ENCODE results near the gene MARVELD1. TPM values are rescaled to one million over a fixed set of nuclear protein-coding genes. Genes with fewer than 3 reads are reported as not detected.

MARVELD1 gene
- total and polyA plus RNA-seq, 2 of the 13 experiments (the other 11 are each of a cell fraction or from before 2014, with no cell fraction given), result not detected

- CTCF ChIA-PET (ENCODE audit: low intra/inter-chr PET ratio, low total read pairs), result interaction anchor here (0.8 to 2.9 kb wide), 6 partner anchors 22 to 159 kb away, joined by 3 to 40 read pairs (median 12); partner anchors contain the start of gene ANKRD2
- TF ChIP-seq NFKBIZ (CRISPR knock-in tag; IDR thresholded peaks at IDR 0.05) (no peak), IRF2 (CRISPR knock-in tag; IDR thresholded peaks at IDR 0.05) (peak; percentile 41; the same call in 1 of the 2 replicates), ZNF572 (CRISPR knock-in tag; IDR thresholded peaks at IDR 0.05) (no peak), ZNF512B (CRISPR knock-in tag; IDR thresholded peaks at IDR 0.05; ENCODE audit: borderline replicate concordance) (no peak), ZNF841 (CRISPR knock-in tag; IDR thresholded peaks at IDR 0.05; ENCODE audit: borderline replicate concordance) (no peak), CTCF (CRISPR knock-in tag; IDR thresholded peaks at IDR 0.05) (peak; percentile 94), RXRB (CRISPR knock-in tag; IDR thresholded peaks at IDR 0.05; ENCODE audit: borderline replicate concordance) (0 out of 2 replicates have a peak, but pooled peaks have one; percentile 12), THAP7 (CRISPR knock-in tag; IDR thresholded peaks at IDR 0.05) (no peak), ZNF432 (CRISPR knock-in tag; IDR thresholded peaks at IDR 0.05; ENCODE audit: borderline replicate concordance) (no peak), THAP8 (CRISPR knock-in tag; IDR thresholded peaks at IDR 0.05; ENCODE audit: borderline replicate concordance) (no peak), RAD21 (CRISPR knock-in tag; IDR thresholded peaks at IDR 0.05) (peak; percentile 89), MEIS2 (CRISPR knock-in tag; IDR thresholded peaks at IDR 0.05) (no peak), ZKSCAN8 (CRISPR knock-in tag; IDR thresholded peaks at IDR 0.05; ENCODE audit: borderline replicate concordance) (no peak), RFX5 (IDR thresholded peaks at IDR 0.05; ENCODE audit: low read depth, low read length) (no peak), ZNF251 (CRISPR knock-in tag; IDR thresholded peaks at IDR 0.05) (no peak), SMC3 (IDR thresholded peaks at IDR 0.05; ENCODE audit: low read length) (peak; percentile 95), NKX3-1 (CRISPR knock-in tag; IDR thresholded peaks at IDR 0.05) (no peak)
Measured at GRCh38 chr10:97731346-97732051, 18.0 kb downstream of the MARVELD1 start.

More at GRCh38 chr10:97731346-97732051, 18.0 kb downstream of the MARVELD1 start:
- no peak overlapping the region for H3K9ac ChIP-seq (ENCODE audit: insufficient read depth, low read depth, low read length)
- POLR2A ChIA-PET, result no interaction called here
- intact Hi-C loops (cut with micrococcal nuclease; ENCODE audit: unreplicated experiment), result loop anchor here (1.0 kb wide), 2 partner anchors 22 to 55 kb away; no protein-coding TSS in a partner anchor
- H3K27me3 ChIP-seq (ENCODE audit: control insufficient read depth in 1 of 2, insufficient read depth in 2 of 2, low read length in 2 of 2), result peaks cover 0 to 10% of the 10 kb centered on the region in 2 experiments; a peak in 2 of 5 replicates
- BruUV-seq (replicated peaks), result no TSS peak
- H3K4me2 ChIP-seq (ENCODE audit: low read depth, low read length), result no peak overlapping the region
- H3K4me3 ChIP-seq (replicated peaks in 1 of 3; ENCODE audit: insufficient read depth in 1 of 3, low read depth in 2 of 3, low read length in 3 of 3), result no peak overlapping the region
- H3K36me3 ChIP-seq (replicated peaks in 1 of 2; ENCODE audit: control insufficient read depth in 1 of 2, insufficient read depth in 2 of 2, low read length in 2 of 2), result no peaks in the 10 kb centered on the region
- in situ Hi-C loops (cut with HindIII; ENCODE audit: extremely low pct_ligation_motif_present, low pct_unique_long_range_greater_than_20kb), result loop anchor here (5.0 kb wide), 1 partner anchor 54 kb away; no protein-coding TSS in a partner anchor
- 34% methylated on average over 7 of the region's 9 CpGs for WGBS (ENCODE audit: low lambda C conversion rate)
- H2AFZ ChIP-seq (ENCODE audit: low read length), result no peak overlapping the region
- no peaks in the 10 kb centered on the region for H3K79me2 ChIP-seq (ENCODE audit: insufficient read depth, low read length)
- H4K20me1 ChIP-seq (ENCODE audit: insufficient read depth, low read length), result no peaks in the 10 kb centered on the region
- H3K9me3 ChIP-seq (ENCODE audit: low read length), result no peaks in the 10 kb centered on the region
- H3K27ac ChIP-seq (ENCODE audit: extremely low read length, insufficient read depth, low read length), result no peak overlapping the region
- DNase-seq (ENCODE audit: low spot score) (peak; percentile 66), ATAC-seq (peak; percentile 76), FAIRE-seq (peak; percentile 89)
- peaks cover 11% of the 10 kb centered on the region for H3K4me1 ChIP-seq (ENCODE audit: insufficient read depth, low read length)

Data from HepG2 (cell line).